GM03348 (cell line): ENCODE measurements around the gene CIRBP.
"Not testable (repeated sequence)": the region's sequence is repeated elsewhere in the genome, so short reads cannot be mapped to it uniquely, and the experiment has no call there.

Experiments used
- DNase-seq: peaks from one replicate; pipeline ENCODE4 v3.0.0; 2012; ENCODE audit warnings: low spot score

CIRBP gene

DNA sequence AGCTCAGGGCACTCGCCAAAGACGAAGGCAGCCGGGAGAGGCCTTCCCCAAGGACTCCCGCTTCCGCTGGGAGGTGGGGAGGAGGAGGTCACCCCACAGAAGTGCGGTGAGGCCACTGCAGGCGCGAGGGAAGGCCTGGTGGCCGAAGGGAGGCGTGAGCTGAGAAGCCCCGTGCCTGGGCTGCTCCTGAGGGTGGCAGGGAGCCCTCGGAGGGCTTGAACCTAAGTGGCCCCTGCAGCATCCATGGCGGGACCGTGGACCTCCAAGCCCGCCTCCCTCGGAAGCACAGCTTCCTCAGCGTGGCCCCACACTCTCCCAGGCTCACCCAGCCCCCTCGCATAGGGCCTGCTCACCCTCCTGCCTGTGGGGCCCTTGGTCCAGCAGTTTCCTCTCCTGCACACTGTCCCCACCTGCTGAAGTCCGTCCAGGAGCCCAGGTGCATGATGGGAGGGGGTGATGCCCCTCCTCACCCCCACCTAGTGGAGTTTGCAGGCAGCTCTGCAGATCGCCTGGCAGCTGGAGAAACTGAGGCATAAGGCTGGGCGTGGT lies 42.5 kb downstream of the CIRBP start:
- no peak for DNase-seq

DNA sequence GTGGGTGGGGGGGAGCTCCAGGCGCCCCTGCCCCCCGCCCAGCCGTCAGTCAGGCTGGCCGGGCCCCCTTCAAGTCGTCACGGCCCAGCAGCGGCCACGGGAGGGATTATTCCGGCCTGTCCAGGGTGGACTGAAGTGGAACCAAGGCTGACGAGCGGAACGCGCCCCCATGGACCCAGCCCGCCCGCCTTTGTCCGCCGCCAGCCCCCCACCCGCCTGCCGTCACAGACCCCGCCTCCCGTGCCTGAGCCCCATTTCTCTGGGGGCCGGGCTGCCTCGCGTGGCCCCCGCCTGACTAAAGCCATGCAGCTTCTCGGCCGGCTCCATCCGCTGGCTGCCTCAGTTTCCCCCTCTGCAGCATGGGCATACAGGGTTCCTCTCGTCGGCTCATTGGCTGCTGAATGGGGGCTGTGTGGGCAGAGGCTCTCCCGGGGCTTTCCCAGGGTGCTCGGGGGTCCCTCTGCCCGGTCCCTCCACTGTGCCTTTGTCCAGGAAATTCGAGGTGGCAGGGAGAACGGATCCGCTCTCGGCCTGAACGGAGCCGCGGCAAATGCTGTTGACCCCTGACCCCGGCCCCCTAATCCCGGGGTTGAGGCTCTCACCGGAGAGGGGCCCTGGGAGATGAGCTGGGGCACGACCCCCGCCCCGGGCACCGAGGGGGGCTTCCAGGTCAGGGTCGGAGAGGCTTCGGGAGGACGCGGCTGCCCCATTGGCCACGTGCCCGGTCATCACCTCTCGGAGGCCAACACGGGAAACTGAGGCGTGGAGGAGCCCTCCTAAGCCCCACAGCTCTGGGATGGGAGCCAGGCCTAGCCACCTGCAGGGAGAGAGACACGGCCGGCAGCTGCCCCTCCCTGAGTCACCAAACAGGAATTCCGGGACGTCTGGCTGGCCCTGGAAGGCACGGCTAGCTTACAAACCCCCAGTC lies 43.9 kb downstream of the CIRBP start:
- peak; percentile 79 for DNase-seq

DNA sequence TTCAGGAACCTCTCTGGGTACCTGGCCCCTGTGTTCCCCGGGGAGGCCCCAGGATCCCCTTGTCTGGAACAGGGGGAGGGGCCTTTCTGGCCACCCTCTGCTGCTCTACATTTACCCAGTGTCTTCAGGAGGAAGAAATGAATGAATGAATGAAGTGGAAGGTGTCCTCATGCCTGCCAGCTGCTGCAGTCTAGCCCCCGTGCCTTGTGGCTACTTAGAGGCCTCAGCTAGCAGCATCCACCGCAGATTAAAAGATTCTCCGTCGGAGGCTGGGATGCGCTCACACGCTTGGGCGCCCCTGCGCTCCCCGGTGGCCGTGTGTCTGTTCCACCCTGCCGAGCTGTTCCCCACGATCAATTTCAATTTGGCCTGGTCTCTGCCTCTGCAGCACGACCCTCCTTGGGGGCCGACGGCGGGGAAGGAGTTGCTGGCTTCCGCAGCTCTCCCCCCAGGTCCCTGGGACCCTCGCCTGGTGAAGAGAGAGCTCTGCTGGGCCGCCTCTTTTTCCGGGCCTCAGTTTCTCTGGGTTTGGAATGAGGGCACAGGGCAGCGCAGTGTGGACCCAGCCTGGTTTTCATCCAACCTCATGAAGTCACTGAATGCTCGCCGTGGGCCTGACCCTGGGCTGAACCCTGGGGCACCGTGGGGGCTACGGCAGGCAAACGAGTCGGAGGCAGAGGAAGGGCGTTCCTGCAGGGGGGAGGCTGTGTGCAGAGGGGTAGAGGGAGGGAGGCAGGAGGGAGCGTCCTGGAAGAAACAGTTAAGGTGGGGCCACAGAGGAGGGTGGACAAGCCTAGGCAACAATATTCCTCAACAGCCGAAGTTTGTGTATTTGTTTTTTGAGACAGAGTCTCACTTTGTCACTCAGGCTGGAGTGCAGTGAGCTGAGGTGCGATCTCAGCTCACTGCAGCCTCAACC lies 44.8 kb downstream of the CIRBP start:
- no peak for DNase-seq

- peak; percentile 90 for DNase-seq
Measured at GRCh38 chr19:1315470-1316166, 46.5 kb downstream of the CIRBP start.

GRCh38 chr19:1316466-1316865 lies 47.3 kb downstream of the CIRBP start:
- no peak for DNase-seq

DNA sequence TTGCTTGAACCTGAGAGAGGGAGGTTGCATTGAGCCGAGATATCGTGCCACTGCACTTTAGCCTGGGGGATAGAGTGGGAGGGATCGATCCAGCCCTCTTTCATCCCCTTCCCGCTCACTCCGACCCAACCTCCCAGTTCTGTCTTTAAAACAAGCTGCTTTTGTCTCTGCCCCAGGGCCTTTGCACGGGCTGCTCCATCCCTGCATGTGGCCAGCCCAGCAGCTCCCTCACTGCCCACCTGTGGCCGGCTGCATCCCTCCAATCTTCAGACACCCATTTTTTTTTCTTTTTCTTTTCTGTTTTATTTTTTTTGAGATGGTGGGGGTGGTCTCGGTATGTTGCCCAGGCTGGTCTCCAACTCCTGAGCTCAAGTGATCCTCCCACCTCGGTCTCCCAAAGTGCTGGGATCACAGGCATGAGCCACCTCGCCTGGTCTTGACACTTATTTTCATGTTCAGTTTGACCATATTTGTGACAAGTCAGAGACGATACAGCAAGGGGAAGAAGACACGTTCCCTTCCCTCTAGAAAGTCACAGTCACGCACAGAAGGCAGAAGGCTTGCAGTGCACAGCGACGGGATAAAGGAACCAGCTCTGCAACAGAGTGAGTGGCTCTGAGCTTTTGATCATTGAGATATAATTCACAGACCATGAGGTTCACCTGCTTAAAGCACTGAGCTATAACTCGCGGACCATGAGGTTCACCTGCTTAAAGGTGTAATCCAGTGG lies 48.3 kb downstream of the CIRBP start:
- DNase-seq, result no peak

GRCh38 chr19:1318678-1319471 lies 49.7 kb downstream of the CIRBP start:
- DNase-seq, result no peak

- DNase-seq, result not testable (repeated sequence)
Measured at GRCh38 chr19:1320282-1320650, 51.1 kb downstream of the CIRBP start.

DNA sequence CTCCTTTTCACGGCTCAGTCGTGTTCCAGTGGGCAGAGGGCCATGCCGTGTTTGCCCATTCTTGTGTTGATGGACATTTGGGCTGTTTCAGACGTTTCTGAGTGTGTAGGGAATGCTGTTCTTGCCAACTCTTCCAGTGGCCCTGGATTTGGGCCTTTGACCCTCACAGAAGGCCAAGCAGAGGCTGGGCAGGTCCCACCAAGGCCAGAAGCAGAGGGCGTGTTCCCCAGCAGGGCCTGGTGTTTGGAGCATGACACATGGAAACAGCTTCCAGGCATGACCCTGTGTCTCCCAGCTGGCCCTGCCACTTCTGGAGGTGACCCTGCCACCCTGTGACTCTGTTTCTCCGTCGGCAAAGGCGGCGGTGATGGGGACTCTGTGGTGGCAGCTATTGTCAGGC lies 52.4 kb downstream of the CIRBP start:
- DNase-seq, result no peak

- DNase-seq, result no peak
Measured at GRCh38 chr19:1322198-1322981, 53.3 kb downstream of the CIRBP start.

- no peak for DNase-seq
Measured at GRCh38 chr19:1324249-1324805, 55.2 kb downstream of the CIRBP start.
